Measurements from ENCODE around the gene GUCA2A. TPM values are rescaled to one million over a fixed set of nuclear protein-coding genes. Genes with fewer than 3 reads are reported as not detected.

GUCA2A gene
- total and polyA plus RNA-seq, 8 donors = 1.8 to 3.1 TPM; not detected in 6

DNA sequence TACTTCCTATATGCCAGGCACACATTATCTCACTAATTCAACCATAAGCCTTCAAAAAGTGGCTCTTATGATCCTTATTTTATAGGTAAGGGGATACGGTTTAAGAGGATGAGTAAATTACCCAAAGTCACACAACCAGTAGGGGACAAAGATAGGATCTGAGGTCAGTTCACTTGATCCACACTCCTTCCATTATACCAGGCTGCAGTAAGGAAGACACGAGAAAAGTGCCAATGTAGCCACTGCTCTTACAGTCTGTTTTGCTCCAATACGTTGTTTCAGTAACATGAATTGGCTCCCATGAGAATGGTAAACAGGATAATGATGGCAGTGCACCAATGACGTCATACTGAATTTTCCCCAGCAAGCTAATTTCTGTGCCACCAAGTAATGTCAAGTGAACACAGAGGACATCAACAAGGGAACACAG is 15.4 kb upstream of the GUCA2A start:
- H3K4me3 ChIP-seq = no peak overlapping the region
- WGBS, 5 donors = 70 to 77% (median 75%) methylated on average over 4 of the region's 4 CpGs
- peaks cover 16 to 36% (median 27%) of the 10 kb centered on the region in 4 donors for H3K4me1 ChIP-seq
- peaks cover 0 to 50% (median 45%) of the 10 kb centered on the region in 4 donors for H3K36me3 ChIP-seq
- no peaks in the 10 kb centered on the region for H3K9me3 ChIP-seq
- intact Hi-C loops (cut with DNase I; ENCODE audit: low total_unique reads) = no loop called here
- DNase-seq = no peak
- peak overlapping the region in 1 of 5 donors; percentile 21 for H3K27ac ChIP-seq
- H3K27me3 ChIP-seq = no peaks in the 10 kb centered on the region
- TF ChIP-seq POLR2A (IDR thresholded peaks at IDR 0.05) (no peak), POLR2AphosphoS5 (IDR thresholded peaks at IDR 0.05) (no peak), EP300 (IDR thresholded peaks at IDR 0.05) (no peak)
- TF ChIP-seq, protein P1, sequence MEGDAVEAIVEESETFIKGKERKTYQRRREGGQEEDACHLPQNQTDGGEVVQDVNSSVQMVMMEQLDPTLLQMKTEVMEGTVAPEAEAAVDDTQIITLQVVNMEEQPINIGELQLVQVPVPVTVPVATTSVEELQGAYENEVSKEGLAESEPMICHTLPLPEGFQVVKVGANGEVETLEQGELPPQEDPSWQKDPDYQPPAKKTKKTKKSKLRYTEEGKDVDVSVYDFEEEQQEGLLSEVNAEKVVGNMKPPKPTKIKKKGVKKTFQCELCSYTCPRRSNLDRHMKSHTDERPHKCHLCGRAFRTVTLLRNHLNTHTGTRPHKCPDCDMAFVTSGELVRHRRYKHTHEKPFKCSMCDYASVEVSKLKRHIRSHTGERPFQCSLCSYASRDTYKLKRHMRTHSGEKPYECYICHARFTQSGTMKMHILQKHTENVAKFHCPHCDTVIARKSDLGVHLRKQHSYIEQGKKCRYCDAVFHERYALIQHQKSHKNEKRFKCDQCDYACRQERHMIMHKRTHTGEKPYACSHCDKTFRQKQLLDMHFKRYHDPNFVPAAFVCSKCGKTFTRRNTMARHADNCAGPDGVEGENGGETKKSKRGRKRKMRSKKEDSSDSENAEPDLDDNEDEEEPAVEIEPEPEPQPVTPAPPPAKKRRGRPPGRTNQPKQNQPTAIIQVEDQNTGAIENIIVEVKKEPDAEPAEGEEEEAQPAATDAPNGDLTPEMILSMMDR (IDR thresholded peaks at IDR 0.05) = no peak

DNA sequence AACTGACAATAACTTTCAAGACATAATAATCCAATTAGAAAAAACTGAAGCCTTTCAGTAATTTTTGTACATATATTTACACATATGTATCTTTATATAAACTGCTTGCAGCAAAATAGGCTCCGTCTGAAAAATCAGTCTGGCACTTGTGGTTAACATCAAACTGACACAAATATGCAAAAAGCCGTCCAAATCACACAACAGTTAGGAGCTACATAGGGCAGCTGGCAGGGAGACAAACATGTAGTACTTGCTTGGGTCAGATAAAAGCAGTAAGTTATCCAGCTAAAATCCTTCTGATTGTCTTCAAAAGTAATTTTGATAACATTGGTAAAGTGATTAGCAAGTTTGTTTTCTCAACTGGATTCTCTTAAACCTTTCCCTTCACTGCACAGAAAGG is 14.7 kb upstream of the GUCA2A start:
- Histone ChIP-seq H3K36me3 (peaks cover 0 to 44% (median 39%) of the 10 kb centered on the region in 4 donors), H3K27me3 (no peaks in the 10 kb centered on the region), H3K9me3 (no peaks in the 10 kb centered on the region), H3K4me1 (peaks cover 16 to 36% (median 27%) of the 10 kb centered on the region in 4 donors), H3K27ac (peak overlapping the region in 1 of 5 donors; percentile 21), H3K4me3 (no peak overlapping the region)
- TF ChIP-seq, protein P1 (IDR thresholded peaks at IDR 0.05) = no peak
- TF ChIP-seq POLR2AphosphoS5 (IDR thresholded peaks at IDR 0.05) (no peak), EP300 (IDR thresholded peaks at IDR 0.05) (no peak), POLR2A (IDR thresholded peaks at IDR 0.05) (no peak)
- peak in 1 of 2 donors; percentile 70 for DNase-seq
- intact Hi-C loops (cut with DNase I; ENCODE audit: low total_unique reads) = no loop called here
- 7 to 22% (median 12%) methylated on average over 2 of the region's 2 CpGs for WGBS, 5 donors

DNA sequence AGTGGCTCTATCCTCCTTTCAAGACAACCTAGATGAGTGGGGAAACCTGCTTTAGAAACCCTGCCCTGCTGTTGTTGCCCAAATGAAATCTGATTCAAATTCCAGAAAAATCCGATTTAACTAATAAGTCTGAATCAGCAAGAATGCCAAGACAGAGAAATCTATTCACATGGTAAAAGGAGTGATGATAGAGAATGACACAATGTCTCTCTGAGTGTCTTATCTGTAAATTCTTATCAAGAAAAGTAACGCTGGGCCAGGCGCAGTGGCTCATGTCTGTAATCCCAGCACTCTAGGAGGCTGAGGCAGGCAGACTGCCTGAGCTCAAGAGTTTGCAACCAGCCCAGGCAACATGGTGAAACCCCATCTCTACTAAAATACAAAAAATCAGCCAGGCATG is 13.7 kb upstream of the GUCA2A start:
- no peaks in the 10 kb centered on the region for H3K9me3 ChIP-seq
- TF ChIP-seq POLR2AphosphoS5 (IDR thresholded peaks at IDR 0.05) (no peak), EP300 (IDR thresholded peaks at IDR 0.05) (no peak), POLR2A (IDR thresholded peaks at IDR 0.05) (no peak)
- TF ChIP-seq, protein P1 (IDR thresholded peaks at IDR 0.05) = no peak
- H3K4me1 ChIP-seq = peaks cover 22 to 46% (median 36%) of the 10 kb centered on the region in 4 donors
- WGBS, 5 donors = 42 to 55% (median 49%) methylated on average over 3 of the region's 3 CpGs
- no peak overlapping the region for H3K4me3 ChIP-seq
- H3K27me3 ChIP-seq = no peaks in the 10 kb centered on the region
- H3K36me3 ChIP-seq = peaks cover 0 to 36% (median 33%) of the 10 kb centered on the region in 4 donors
- intact Hi-C loops (cut with DNase I; ENCODE audit: low total_unique reads) = no loop called here
- peak overlapping the region in 1 of 5 donors; percentile 1 for H3K27ac ChIP-seq
- no peak for DNase-seq

DNA sequence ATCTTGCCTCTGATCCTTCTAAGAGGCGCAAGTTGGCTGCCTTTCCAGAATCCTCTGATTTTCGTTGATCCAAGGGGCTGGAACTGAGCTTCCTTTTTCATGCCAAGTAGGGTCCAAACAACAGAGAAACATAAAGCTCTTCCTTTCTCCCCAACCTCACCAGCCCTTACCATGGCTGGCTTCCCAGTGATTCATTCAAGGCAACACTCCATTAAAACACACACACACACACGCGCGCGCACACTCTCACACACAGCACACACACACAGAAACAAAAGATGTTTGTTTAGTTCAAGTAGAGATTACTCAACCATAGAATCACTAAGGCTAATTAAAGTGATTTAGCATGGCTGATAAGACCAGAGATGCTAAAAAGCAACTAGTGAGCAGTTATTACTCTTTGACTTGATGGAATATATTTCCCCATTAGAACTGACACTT is 13.0 kb upstream of the GUCA2A start:
- H3K4me1 ChIP-seq = peaks cover 29 to 53% (median 43%) of the 10 kb centered on the region in 4 donors
- H3K4me3 ChIP-seq = no peak overlapping the region
- intact Hi-C loops (cut with DNase I; ENCODE audit: low total_unique reads) = no loop called here
- no peaks in the 10 kb centered on the region for H3K27me3 ChIP-seq
- DNase-seq = peak in 1 of 2 donors; percentile 74
- H3K27ac ChIP-seq = peak overlapping the region in 1 of 5 donors; percentile 4
- H3K36me3 ChIP-seq = peaks cover 0 to 32% (median 30%) of the 10 kb centered on the region in 4 donors
- no peaks in the 10 kb centered on the region for H3K9me3 ChIP-seq
- WGBS, 5 donors = 23 to 57% (median 47%) methylated on average over 6 of the region's 6 CpGs
- TF ChIP-seq EP300 (IDR thresholded peaks at IDR 0.05) (no peak), POLR2AphosphoS5 (IDR thresholded peaks at IDR 0.05) (peak in 1 of 3 donors; percentile 26)
- TF ChIP-seq, protein P1 (IDR thresholded peaks at IDR 0.05) = no peak
